ENCODE data around the gene FUZ. TPM values are rescaled to one million over a fixed set of nuclear protein-coding genes. Genes with fewer than 3 reads are reported as not detected.
A peak's percentile ranks its signal among the peaks of the same experiment; 100 is the strongest.

FUZ gene
- total RNA-seq, 1 donor from 2014 or later: 16.4 TPM

DNA sequence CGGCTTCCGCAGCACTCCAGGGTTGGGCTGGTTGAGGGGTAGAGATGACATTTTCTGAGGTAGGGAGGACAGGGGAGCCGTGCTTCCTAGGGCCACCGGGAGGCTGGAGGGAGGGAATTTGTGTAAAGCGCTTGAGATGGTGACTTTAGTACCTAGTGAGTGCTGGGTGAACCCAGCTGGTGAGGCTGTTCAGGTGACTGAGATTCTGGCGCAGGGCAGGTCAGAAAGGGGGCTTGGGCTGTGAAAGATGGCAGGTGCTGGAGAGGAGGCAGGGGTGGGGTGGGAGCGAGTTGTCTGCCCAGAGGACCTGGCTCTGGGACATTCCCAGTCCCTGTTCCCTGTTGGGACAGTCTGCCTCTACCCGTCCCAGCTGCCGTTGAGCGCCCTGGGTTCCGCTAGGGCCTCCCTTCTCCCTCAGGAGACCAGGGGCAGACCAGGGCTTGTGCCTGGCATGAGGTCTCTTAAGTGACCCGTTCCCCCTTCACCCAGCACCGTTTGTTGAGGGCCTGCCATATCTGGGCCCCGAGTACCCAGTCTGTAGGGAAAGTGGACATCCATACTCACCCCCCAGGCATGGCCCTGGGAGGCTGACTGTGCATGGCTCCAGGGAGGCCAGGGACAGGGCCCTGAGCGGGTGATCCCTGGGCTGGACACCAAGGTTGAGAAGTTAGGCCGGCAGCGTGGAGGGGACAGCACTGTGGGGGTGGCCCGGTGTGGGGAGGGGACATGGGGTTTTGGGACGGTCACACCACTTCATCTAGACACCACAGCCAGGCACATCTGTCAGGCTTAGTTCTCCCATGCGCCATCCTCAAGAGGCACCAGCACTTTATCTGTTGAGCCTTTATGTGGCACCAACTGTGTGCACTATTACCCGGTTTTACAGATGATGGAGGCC, 42.8 kb upstream of the FUZ start:
- Mint-ChIP-seq H3K36me3 (ENCODE audit: low read depth) (peaks cover 20% of the 10 kb centered on the region), H3K27me3 (no peaks in the 10 kb centered on the region), H3K4me1 (peaks cover 15% of the 10 kb centered on the region), H3K27ac (peak overlapping the region; percentile 37), H3K9me3 (no peaks in the 10 kb centered on the region), H3K4me3 (no peak overlapping the region)
- intact Hi-C loops (cut with micrococcal nuclease): no loop called here
- DNase-seq: no peak

DNA sequence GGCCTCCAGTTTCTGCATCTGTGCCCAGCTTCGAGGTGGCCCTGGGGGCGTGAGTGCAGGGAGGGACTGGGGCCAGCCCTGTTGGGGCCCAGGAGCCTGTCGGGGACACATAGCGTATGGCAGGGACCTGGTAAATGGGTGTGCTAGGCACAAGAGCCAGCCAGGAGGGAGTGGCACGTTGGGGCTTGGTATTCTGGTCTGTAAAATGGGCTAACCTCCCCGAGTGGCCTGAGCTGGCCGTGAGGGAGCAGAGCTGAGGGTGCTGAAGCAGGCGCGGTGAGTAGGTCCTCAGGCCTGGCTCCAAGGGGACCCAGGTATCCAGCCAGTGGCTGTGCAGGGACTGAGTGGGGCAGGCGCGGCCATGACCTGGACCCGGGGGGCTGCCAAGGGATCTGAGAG, 42.2 kb upstream of the FUZ start:
- peaks cover 18% of the 10 kb centered on the region for H3K36me3 Mint-ChIP-seq (ENCODE audit: low read depth)
- H3K27ac Mint-ChIP-seq: no peak overlapping the region
- no peak for DNase-seq
- H3K9me3 Mint-ChIP-seq: no peaks in the 10 kb centered on the region
- intact Hi-C loops (cut with micrococcal nuclease): no loop called here
- no peaks in the 10 kb centered on the region for H3K27me3 Mint-ChIP-seq
- peaks cover 15% of the 10 kb centered on the region for H3K4me1 Mint-ChIP-seq
- no peak overlapping the region for H3K4me3 Mint-ChIP-seq

DNA sequence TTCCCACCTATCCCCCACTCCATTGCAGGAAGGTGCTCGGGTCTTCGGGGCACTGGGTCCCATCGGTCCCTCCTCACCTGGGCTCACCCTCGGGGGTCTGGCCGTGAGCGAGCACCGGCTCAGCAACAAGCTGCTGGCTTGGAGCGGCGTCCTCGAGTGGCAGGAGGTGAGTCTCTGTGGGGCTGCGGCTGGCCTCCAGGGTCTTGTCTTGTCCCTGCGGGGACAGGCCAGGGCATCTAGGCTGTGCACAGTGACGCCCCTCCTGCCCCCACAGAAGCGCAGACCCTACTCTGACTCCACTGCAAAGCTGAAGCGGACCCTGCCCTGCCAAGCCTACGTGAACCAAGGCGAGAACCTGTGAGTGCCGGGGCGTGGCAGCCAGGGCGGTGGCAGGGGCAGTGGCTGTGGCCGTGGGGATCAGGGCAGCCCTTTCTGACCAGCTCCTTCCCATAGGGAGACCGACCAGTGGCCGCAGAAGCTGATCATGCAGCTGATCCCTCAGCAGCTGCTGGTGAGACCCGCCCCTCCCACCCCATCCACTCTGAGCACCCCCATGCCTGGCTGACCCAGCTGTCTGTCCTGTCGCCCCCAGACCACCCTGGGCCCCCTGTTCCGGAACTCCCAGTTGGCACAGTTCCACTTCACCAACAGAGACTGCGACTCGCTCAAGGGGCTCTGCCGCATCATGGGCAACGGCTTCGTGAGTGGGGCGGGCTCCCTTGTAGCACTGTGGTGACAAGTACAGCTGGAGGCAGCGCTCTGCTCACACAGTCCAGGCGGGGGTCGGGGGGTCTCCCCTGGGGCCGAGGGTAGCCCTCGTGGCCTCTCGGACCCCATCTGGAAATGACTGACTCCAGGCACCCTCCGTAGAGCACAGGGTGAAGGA, 41.5 kb upstream of the FUZ start:
- Mint-ChIP-seq H3K4me1 (peaks cover 21% of the 10 kb centered on the region), H3K9me3 (no peaks in the 10 kb centered on the region), H3K27ac (no peak overlapping the region), H3K27me3 (no peaks in the 10 kb centered on the region), H3K36me3 (ENCODE audit: low read depth) (peaks cover 23% of the 10 kb centered on the region), H3K4me3 (no peak overlapping the region)
- intact Hi-C loops (cut with micrococcal nuclease): loop anchor here (5.0 kb wide), 1 partner anchor 87 kb away; the partner anchor contains the start of gene AP2A1
- DNase-seq: no peak

DNA sequence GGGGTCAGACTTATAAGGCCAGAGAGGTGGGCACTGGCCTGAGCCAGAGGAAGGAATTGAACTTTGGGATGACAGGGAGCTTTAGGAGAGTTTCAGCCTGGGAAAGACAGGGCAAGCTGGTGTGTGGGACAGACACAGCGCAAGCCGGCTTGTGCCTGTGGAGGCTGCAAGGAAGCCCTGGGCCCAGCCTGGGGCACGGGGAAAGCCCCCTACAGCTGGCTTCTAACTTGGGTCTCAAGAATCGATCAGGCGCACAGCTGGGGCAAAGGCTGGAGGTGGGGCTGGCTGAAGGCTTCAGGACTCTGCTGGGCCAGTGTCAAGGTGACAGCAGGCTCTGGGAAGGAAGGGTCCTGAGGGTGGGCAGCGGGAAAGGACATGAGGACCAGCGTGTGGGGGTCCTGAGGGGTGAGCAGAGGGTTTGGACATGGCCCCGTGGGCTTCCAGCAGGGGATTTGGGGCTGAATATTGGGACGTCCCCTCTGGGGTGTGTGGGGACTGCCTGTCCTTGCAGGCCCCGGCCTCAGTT, 40.8 kb upstream of the FUZ start:
- peaks cover 25% of the 10 kb centered on the region for H3K36me3 Mint-ChIP-seq (ENCODE audit: low read depth)
- no peaks in the 10 kb centered on the region for H3K27me3 Mint-ChIP-seq
- intact Hi-C loops (cut with micrococcal nuclease): loop anchor here (5.0 kb wide), 1 partner anchor 87 kb away; the partner anchor contains the start of gene AP2A1
- peaks cover 4% of the 10 kb centered on the region for H3K9me3 Mint-ChIP-seq
- no peak overlapping the region for H3K27ac Mint-ChIP-seq
- H3K4me3 Mint-ChIP-seq: peak overlapping the region; percentile 32
- peaks cover 25% of the 10 kb centered on the region for H3K4me1 Mint-ChIP-seq
- DNase-seq: no peak

DNA sequence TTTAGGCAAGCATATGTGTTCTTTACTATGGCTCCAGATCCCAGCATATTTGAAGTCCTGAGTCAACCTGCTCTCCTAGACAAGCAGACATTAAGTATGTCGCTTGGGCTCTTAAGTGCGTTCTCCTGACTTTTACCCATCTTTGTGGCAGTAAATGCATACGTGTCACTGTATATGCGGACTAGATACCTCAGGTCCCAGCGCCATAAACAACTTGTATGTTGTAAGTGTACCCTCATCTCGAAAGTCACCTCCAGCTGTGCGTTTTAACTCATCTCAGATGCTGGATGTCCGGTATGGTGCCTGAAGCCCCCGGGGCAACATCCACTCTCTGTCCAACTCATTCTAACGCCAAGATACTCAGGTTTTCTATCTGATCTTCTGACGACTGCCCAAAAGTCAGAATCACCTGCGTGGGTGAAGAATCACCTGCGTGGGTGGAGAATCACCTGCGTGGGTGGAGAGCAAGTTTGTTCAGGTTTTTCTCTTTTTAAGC, 39.6 kb upstream of the FUZ start:
- no peak for DNase-seq
- intact Hi-C loops (cut with micrococcal nuclease): loop anchor here (5.0 kb wide), 1 partner anchor 85 kb away; the partner anchor contains the start of gene AP2A1
- peaks cover 4% of the 10 kb centered on the region for H3K9me3 Mint-ChIP-seq
- peak overlapping the region; percentile 83 for H3K4me3 Mint-ChIP-seq
- peak overlapping the region; percentile 34 for H3K27ac Mint-ChIP-seq
- peaks cover 2% of the 10 kb centered on the region for H3K27me3 Mint-ChIP-seq
- H3K4me1 Mint-ChIP-seq: peaks cover 36% of the 10 kb centered on the region
- H3K36me3 Mint-ChIP-seq (ENCODE audit: low read depth): peaks cover 21% of the 10 kb centered on the region

DNA sequence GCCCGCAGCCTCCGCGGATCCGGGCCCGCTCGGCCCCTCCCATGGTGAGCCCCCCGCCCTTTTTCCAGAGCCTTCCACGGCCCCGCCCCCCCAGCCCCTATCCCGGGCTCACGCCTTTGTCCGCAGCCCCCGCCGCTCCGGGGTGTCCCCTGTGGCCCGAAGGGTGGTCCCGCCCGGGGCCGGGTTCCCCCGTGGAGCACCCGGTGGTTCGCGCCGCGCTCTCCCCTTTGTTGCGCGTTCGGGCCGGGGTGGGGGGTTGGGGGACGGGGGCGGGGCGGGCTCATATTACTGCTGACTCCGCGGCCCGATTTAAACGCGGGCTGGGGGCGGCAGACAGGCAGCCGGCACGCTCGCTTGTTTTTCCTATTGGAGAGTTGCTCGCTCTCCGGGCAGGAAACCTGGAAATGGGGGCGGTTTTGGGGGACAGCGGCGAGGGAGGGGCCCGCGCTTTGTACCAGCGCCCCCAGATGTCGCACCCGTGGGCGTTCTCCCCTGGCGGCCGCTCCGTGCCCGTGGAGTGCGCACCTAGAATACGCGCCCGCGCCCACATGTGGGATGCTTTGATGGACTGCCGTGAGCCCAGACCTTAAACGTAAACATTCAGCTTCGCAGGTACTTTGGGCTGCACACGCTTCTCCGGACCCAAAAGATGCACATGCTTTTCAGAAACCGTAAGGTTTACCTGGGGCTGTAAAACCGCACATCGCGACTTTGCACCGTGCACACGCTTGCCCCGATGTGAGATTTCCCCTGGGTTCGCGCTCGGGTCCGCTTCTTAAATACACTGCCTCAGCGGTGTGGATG, 38.6 kb upstream of the FUZ start:
- Mint-ChIP-seq H3K36me3 (ENCODE audit: low read depth) (peaks cover 21% of the 10 kb centered on the region), H3K9me3 (peaks cover 4% of the 10 kb centered on the region), H3K4me1 (peaks cover 38% of the 10 kb centered on the region), H3K27me3 (peaks cover 4% of the 10 kb centered on the region), H3K4me3 (peak overlapping the region; percentile 83), H3K27ac (peak overlapping the region; percentile 29)
- peak; percentile 78 for DNase-seq
- intact Hi-C loops (cut with micrococcal nuclease): loop anchor here (2.0 to 5.0 kb wide), 3 partner anchors 39 to 209 kb away; partner anchors contain the start of genes AP2A1, FUZ and SCAF1

DNA sequence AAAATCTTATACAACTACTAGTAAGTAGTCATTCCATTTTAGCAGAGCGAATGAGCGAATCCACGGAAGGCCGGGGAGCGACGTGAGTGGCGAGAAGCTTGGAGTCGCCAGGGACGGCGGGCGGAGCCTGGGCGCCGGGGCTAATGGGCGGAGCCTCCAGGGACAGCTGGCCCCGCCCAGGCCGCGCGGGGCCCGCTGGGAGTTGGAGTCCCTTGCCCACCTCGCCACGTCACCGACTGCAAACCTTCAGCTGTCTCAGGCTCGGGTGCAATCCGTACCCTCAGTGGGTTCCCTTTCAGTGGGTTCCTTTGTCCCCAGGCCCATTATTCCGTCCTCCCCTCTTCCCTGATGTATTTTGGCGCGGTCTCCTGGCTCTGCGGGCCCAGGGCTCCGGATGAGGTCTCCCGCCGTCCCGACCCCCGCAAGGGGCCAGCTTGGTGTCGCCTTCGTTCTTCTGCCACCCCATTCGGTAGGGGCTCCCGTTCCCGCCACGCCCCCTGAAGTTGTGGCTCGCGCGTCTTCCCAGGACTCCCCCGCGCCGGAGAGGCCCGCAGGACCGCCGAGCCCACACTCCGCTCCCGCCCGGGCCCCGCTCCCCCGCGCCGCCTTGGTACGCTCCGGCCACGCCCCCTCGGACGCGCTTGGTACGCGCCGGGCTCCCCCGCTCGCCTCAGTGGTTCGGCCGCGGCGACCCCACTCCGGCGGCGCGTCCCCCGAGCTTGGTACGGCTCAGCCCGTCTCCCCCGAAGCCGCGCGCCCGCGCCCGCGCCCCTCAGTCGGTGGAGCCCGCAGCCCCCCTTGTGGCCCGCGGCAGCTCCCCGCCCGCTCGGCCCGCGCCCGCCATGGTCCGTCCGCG, 37.6 kb upstream of the FUZ start, which contains the start of gene PTOV1:
PTOV1 (plus strand) TSS at position 673 of the 856 bp plus-strand sequence.
- peaks cover 38% of the 10 kb centered on the region for H3K4me1 Mint-ChIP-seq
- peak; percentile 98 for DNase-seq
- peak within 1 kb of the TSS; percentile 96 for H3K27ac Mint-ChIP-seq
- H3K4me3 Mint-ChIP-seq: peak within 1 kb of the TSS; percentile 91
- peaks cover 4% of the 10 kb centered on the region for H3K9me3 Mint-ChIP-seq
- peaks cover 20% of the 10 kb centered on the region for H3K36me3 Mint-ChIP-seq (ENCODE audit: low read depth)
- intact Hi-C loops (cut with micrococcal nuclease): loop anchor here (1.0 to 5.0 kb wide), 5 partner anchors 17 to 208 kb away; partner anchors contain the start of genes AP2A1, FUZ, PNKP and SCAF1
- peaks cover 4% of the 10 kb centered on the region for H3K27me3 Mint-ChIP-seq

DNA sequence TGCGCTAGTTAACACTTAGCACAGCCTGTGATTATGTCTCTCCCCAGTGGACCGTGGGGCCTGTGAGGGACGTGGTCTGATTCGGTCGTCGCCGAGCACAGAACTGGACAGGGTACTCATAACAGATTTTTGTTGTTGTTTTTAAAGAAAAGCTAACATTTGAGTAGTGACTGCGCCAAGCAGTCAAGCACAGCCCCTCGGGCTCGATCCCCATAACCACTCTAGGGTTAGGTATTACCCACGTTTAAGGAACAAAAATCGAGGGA, 37.1 kb upstream of the FUZ start:
- no peak for DNase-seq
- Mint-ChIP-seq H3K9me3 (peaks cover 4% of the 10 kb centered on the region), H3K27me3 (peaks cover 4% of the 10 kb centered on the region), H3K4me1 (peaks cover 38% of the 10 kb centered on the region), H3K27ac (peak overlapping the region; percentile 96), H3K36me3 (ENCODE audit: low read depth) (peaks cover 20% of the 10 kb centered on the region), H3K4me3 (peak overlapping the region; percentile 91)
- intact Hi-C loops (cut with micrococcal nuclease): loop anchor here (1.0 to 5.0 kb wide), 5 partner anchors 17 to 207 kb away; partner anchors contain the start of genes AP2A1, FUZ, PNKP and SCAF1

DNA sequence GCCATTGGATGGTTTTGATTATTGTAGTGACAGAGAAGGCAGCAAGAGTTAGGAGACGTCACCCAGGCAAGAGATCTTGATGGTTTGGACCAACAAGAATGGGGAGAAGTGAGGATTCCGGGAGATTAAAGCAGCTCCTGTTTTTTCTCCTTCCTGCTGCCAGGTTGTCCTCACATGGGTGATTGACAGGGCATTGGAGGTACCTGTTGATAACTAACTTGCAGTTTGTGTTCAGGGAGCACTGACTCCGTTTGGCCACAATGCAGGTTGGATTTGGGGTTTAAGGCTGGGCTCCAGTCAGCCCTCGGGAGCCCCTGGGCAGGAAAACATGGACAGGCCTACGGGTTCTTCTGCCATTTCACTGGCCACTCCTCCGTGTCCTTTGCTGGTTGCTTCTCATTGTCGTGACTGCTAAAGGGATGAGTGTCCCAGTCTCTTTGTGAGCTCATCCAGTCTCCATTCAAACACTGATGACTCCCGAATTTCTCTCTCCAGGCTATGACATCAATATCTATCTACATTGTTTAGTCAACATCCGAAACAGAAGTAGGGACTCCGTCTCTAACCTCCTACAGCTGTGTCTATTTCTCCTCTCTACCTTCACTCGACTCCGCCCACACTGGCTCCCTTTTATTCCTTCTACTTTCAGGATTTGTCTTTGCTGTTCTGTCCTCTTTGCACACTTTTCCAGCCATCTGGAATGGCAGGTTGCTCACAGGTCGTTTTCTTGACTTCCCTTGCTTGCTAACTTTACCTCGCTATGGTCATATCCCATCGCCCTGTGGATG, 36.5 kb upstream of the FUZ start:
- intact Hi-C loops (cut with micrococcal nuclease): loop anchor here (1.0 to 5.0 kb wide), 5 partner anchors 18 to 207 kb away; partner anchors contain the start of genes AP2A1, FUZ, PNKP and SCAF1
- Mint-ChIP-seq H3K27me3 (peaks cover 4% of the 10 kb centered on the region), H3K27ac (peak overlapping the region; percentile 96), H3K4me1 (peaks cover 38% of the 10 kb centered on the region), H3K9me3 (peaks cover 4% of the 10 kb centered on the region), H3K36me3 (ENCODE audit: low read depth) (peaks cover 20% of the 10 kb centered on the region), H3K4me3 (peak overlapping the region; percentile 91)
- DNase-seq: no peak

DNA sequence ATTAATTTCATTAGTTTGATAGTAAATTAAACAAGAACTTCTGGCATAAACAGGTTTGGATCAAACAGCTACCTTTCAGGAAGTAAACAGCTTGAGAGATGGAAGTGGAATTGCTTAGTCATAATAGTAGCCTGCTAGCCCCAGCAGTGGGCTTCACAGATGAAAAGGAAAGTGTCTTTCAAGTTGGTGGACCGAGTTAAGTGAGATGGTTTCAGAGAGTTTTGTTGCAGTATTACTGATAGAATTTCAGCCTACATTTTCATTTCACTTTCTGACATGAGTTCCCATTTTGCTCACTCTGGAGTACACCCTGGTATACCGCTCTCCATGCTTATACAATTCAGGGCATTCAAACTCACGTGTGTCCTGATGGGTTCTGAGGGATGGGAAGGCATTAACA, 35.8 kb upstream of the FUZ start:
- Mint-ChIP-seq H3K4me1 (peaks cover 38% of the 10 kb centered on the region), H3K27ac (peak overlapping the region; percentile 13), H3K27me3 (peaks cover 4% of the 10 kb centered on the region), H3K36me3 (ENCODE audit: low read depth) (peaks cover 20% of the 10 kb centered on the region), H3K9me3 (peaks cover 4% of the 10 kb centered on the region), H3K4me3 (peak overlapping the region; percentile 50)
- no peak for DNase-seq
- intact Hi-C loops (cut with micrococcal nuclease): loop anchor here (1.0 kb wide), 1 partner anchor 31 kb away; the partner anchor contains the start of gene MED25

All from activated CD4-positive, alpha-beta T cell treated with anti-CD3 and anti-CD28 coated beads, Interleukin-2, amount 10 ng/mL, durations not matched to agents 24 days and 14 days (primary cell).